Measurements from ENCODE around the gene PSMA2.

DNA sequence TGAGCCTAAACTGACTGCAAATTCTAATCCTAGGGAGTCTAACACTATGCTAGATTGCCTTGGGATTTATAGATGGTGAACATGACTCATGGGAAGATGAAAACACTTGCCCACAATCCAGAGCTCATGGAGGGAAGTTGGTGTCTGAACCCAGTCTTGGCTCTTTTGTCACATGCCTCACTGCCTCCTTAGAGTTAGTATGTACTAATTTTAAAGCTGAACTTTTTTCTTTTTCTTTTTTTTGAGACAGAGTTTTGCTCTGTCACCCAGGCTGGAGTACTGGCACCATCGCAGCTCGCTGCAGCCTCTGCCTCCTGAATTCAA, 14.6 kb upstream of the PSMA2 start:
- TF ChIP-seq, protein P1, sequence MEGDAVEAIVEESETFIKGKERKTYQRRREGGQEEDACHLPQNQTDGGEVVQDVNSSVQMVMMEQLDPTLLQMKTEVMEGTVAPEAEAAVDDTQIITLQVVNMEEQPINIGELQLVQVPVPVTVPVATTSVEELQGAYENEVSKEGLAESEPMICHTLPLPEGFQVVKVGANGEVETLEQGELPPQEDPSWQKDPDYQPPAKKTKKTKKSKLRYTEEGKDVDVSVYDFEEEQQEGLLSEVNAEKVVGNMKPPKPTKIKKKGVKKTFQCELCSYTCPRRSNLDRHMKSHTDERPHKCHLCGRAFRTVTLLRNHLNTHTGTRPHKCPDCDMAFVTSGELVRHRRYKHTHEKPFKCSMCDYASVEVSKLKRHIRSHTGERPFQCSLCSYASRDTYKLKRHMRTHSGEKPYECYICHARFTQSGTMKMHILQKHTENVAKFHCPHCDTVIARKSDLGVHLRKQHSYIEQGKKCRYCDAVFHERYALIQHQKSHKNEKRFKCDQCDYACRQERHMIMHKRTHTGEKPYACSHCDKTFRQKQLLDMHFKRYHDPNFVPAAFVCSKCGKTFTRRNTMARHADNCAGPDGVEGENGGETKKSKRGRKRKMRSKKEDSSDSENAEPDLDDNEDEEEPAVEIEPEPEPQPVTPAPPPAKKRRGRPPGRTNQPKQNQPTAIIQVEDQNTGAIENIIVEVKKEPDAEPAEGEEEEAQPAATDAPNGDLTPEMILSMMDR (IDR thresholded peaks at IDR 0.05; ENCODE audit: borderline replicate concordance, extremely low read depth, low read length, poor library complexity, severe bottlenecking) = no peak
- no peak for TF ChIP-seq EZH2 (IDR thresholded peaks at IDR 0.05; ENCODE audit: borderline replicate concordance, low read depth, low read length, severe bottlenecking)
